Fibroblast of lung (primary cell): ENCODE measurements around the gene DTD1.

Experiments
- EZH2 ChIP-seq: IDR thresholded peaks from 2 replicates; pipeline ENCODE4 v1.5.1; 2012; ENCODE audit warnings: low read length, control low read depth, mild to moderate bottlenecking; ENCODE audit errors: missing control alignments
- TF ChIP-seq, protein P1 (sequence below), 2 donors: IDR thresholded peaks in 1 of 2; conservative IDR thresholded peaks in 1 of 2; 1 replicate in 1 of 2; 2 replicates in 1 of 2; pipeline ENCODE4 v1.5.1; 2011 to 2012; ENCODE audit warnings: low read length in 2 of 2, control low read depth in 1 of 2, inconsistent platforms in 1 of 2, low read depth in 1 of 2, mild to moderate bottlenecking in 1 of 2

GRCh38 chr20:18727032-18727508, 139.2 kb downstream of the DTD1 start:
- TF ChIP-seq, protein P1, sequence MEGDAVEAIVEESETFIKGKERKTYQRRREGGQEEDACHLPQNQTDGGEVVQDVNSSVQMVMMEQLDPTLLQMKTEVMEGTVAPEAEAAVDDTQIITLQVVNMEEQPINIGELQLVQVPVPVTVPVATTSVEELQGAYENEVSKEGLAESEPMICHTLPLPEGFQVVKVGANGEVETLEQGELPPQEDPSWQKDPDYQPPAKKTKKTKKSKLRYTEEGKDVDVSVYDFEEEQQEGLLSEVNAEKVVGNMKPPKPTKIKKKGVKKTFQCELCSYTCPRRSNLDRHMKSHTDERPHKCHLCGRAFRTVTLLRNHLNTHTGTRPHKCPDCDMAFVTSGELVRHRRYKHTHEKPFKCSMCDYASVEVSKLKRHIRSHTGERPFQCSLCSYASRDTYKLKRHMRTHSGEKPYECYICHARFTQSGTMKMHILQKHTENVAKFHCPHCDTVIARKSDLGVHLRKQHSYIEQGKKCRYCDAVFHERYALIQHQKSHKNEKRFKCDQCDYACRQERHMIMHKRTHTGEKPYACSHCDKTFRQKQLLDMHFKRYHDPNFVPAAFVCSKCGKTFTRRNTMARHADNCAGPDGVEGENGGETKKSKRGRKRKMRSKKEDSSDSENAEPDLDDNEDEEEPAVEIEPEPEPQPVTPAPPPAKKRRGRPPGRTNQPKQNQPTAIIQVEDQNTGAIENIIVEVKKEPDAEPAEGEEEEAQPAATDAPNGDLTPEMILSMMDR (conservative IDR thresholded peaks at IDR 0.05 in 1 of 2, IDR thresholded peaks at IDR 0.05 in 1 of 2; ENCODE audit: low read depth in 1 of 2, low read length in 2 of 2) = no peak
- TF ChIP-seq EZH2 = no peak
